AG04449 (cell line): ENCODE results near the gene CCDC71.
A peak's percentile ranks its signal among the peaks of the same experiment; 100 is the strongest.

Experiments used
- CTCF ChIA-PET: fragments of 350-600 bp; formaldehyde crosslinking; extraction: SDS; loops from one replicate; lab custom pipeline; 2021; ENCODE audit warnings: antibody characterized with exemption; lab: Yijun Ruan, JAX
- POLR2A ChIA-PET: fragments of 400-600, 350-600 bp; formaldehyde crosslinking; extraction: SDS; loops from one replicate; lab custom pipeline; 2020; ENCODE audit warnings: antibody characterized with exemption, inconsistent platforms; lab: Yijun Ruan, JAX
- DNase-seq: peaks from one replicate; pipeline ENCODE4 v3.0.0-alpha.2; 2010; ENCODE audit warnings: low read depth, low spot score
- H3K4me3 ChIP-seq: 2 replicates; pipeline ENCODE4 v1.5.1; 2011; ENCODE audit warnings: low read depth, mild to moderate bottlenecking, control low read depth, low read length
- TF ChIP-seq, protein P1 (sequence below): IDR thresholded peaks from one replicate; pipeline ENCODE4 v1.5.1; 2011; ENCODE audit warnings: mild to moderate bottlenecking, moderate library complexity, low read length, control low read depth, inconsistent platforms; ENCODE audit not compliant: insufficient read depth; ENCODE audit errors: missing control alignments

The CCDC71 gene

DNA sequence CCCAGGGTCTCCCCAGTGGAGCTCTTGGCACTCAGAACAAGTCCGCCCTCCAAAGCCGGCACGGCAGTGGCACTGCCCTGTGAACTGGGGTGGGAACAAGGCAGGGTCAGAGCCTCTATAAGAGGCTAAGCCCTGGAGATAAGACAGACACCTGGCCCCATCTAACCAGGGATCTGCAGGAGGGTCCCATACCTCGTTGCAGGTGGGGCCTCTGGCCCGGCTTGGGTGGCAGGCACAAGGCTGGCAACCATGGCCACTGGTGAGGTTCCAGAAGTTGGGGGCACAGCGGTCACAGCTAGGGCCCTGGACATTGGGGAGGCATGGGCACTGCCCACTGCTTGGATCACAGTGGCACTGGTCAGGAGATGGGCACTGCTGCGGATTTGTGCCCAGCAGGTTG, 41.9 kb downstream of the CCDC71 start:
- POLR2A ChIA-PET = interaction anchor here (0.6 to 1.9 kb wide), 2 partner anchors 8 to 130 kb away, joined by 3 to 7 read pairs; partner anchors contain the start of gene LAMB2
- CTCF ChIA-PET = no interaction called here
- no peak for DNase-seq
- no peak overlapping the region for H3K4me3 ChIP-seq
- TF ChIP-seq, protein P1, sequence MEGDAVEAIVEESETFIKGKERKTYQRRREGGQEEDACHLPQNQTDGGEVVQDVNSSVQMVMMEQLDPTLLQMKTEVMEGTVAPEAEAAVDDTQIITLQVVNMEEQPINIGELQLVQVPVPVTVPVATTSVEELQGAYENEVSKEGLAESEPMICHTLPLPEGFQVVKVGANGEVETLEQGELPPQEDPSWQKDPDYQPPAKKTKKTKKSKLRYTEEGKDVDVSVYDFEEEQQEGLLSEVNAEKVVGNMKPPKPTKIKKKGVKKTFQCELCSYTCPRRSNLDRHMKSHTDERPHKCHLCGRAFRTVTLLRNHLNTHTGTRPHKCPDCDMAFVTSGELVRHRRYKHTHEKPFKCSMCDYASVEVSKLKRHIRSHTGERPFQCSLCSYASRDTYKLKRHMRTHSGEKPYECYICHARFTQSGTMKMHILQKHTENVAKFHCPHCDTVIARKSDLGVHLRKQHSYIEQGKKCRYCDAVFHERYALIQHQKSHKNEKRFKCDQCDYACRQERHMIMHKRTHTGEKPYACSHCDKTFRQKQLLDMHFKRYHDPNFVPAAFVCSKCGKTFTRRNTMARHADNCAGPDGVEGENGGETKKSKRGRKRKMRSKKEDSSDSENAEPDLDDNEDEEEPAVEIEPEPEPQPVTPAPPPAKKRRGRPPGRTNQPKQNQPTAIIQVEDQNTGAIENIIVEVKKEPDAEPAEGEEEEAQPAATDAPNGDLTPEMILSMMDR = no peak

DNA sequence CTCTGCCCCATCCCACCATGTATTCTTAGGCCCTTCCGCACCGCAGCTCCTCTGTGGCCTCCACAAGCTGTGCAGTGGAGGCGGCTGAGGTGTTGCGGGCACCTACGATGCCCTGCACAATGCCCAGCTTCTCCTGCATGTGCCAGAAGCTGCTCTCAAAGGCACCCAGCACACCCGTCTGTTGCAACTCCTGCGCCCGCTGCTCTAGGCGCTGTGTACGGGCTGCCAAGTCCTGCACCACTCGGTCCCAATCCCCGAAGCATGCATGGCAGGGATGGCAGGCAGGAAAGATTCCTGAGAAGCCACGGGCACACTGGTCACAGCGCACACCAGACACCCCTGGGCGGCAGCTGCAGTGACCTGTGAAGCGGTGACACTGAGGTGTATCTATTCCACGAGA, 42.4 kb downstream of the CCDC71 start:
- no peak for DNase-seq
- CTCF ChIA-PET = no interaction called here
- H3K4me3 ChIP-seq = no peak overlapping the region
- TF ChIP-seq, protein P1 = no peak
- POLR2A ChIA-PET = interaction anchor here (0.6 to 1.9 kb wide), 2 partner anchors 9 to 130 kb away, joined by 3 to 7 read pairs; partner anchors contain the start of gene LAMB2

DNA sequence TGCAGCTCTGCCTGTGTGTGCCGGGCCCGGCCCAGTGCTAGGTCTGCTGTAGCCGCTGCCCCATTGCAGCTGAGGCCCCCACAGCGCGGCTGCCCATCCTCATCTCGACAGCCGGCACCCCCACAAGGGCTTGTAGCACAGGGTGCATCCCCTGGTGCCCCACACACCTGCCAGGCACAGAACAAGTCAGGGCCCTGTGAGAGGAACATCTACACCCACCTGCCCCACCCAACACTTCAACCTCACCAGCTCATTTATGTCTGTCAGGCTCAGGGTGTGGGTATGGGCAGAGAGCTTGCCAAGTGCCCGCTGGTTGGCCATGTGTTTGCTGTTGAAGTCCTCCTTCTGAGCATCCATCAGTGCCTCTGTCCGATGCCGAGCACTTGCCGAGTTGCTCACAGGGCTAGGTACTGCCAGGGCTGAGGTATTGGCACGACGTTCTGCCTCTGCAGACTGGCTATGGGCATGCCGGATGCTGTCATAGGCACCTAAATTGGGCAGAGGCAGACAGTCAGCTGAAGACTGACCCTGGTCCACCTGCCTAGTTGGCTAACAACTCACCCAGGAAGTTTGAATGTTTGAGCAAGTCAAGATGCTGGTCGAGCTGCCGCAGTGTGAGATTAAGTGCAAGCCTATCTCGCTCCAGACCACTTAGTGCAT, 43.1 kb downstream of the CCDC71 start:
- H3K4me3 ChIP-seq = no peak overlapping the region
- POLR2A ChIA-PET = interaction anchor here (1.5 to 1.9 kb wide), 2 partner anchors 9 to 29 kb away, joined by 4 to 7 read pairs; partner anchors contain the start of genes LAMB2 and QRICH1
- CTCF ChIA-PET = no interaction called here
- no peak for DNase-seq
- TF ChIP-seq, protein P1 = no peak

DNA sequence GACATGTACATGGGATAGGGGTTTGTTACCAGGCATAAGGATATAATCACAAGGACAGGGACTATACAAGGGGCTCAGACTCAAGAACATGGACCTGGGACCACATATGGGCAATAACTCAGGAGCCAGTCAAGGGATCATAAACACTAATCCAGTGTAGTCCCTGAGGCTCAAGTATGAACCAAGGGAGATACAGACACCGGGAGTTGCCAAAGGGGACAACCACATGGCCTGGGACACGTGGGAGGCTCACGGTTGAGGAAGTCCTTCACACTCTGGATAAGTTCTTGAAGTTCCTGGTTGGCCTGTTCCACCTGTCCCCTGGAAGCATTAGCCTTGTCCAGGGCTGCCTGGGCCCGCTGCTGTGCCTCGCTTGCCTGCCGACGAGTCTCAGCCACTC, 43.7 kb downstream of the CCDC71 start:
- CTCF ChIA-PET = no interaction called here
- TF ChIP-seq, protein P1 = no peak
- no peak for DNase-seq
- POLR2A ChIA-PET = interaction anchor here (1.5 to 2.6 kb wide), 2 partner anchors 10 to 29 kb away, joined by 4 to 25 read pairs; partner anchors contain the start of genes LAMB2 and QRICH1
- no peak overlapping the region for H3K4me3 ChIP-seq

DNA sequence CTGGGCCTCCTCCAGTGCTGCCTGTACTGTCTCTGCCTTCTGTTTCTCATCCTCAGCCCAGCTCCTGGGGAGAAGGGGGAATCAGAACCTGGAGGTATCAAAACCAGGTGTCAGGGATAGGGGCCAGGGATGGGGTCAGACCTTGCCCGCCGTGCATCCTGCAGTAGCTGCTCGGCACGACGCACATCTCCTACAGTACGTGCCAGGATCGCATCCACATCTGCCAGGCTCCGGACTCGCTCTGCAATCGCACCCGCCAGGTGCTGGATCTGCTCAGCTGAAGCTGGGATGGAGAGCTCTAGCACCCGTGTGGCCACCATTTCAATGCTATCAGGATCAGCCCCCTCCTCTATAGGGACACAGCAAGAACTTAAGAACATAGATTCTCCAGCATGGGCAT, 44.1 kb downstream of the CCDC71 start:
- DNase-seq = no peak
- TF ChIP-seq, protein P1 = no peak
- CTCF ChIA-PET = interaction anchor here (0.7 to 1.7 kb wide), 3 partner anchors 11 to 327 kb away, joined by 3 to 7 read pairs (median 4); partner anchors contain the start of gene LAMB2
- POLR2A ChIA-PET = interaction anchor here (1.5 to 2.6 kb wide), 3 partner anchors 8 to 28 kb away, joined by 4 to 25 read pairs (median 6); partner anchors contain the start of genes LAMB2 and QRICH1
- no peak overlapping the region for H3K4me3 ChIP-seq

DNA sequence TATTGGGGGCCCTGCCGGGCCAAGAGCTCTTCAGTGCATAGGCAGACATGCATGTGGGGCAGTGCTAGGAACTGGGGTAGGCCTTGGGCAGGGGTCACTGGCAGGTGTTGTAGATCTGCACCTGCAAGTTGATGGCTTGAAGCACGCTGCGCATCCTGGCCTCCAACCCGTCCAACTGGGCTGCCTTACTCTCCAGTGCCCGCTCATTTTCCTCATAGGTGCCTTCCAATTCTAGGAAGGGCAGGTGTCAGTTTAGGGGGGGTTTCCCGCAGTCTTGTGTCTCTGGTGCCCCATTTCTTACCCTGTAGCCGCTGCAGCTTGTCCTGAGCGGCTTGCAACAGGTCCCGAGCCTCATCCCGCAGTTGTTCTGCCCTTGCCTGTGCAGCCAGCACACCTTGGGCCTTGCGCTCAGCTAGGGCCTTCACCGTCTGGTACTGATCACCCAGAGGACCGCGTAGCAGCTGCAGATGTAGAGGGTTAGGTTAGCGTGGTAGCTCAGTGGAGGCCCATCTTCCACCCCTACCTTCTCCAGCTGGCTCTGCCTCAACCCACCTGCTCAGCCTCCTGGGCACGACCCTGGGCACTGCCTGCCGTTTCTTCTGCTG, 44.9 kb downstream of the CCDC71 start:
- CTCF ChIA-PET = interaction anchor here (0.7 to 1.7 kb wide), 4 partner anchors 10 to 328 kb away, joined by 3 to 7 read pairs (median 4); partner anchors contain the start of gene LAMB2
- DNase-seq = no peak
- H3K4me3 ChIP-seq = peak overlapping the region; percentile 96
- POLR2A ChIA-PET = interaction anchor here (0.7 to 2.6 kb wide), 8 partner anchors 9 to 161 kb away, joined by 3 to 25 read pairs (median 4); partner anchors contain the start of genes LAMB2, NDUFAF3 and QRICH1
- TF ChIP-seq, protein P1 = no peak
